ENCODE data around the gene CYREN. TPM values are rescaled to one million over a fixed set of nuclear protein-coding genes. Genes with fewer than 3 reads are reported as not detected.
"Not testable (repeated sequence)": the region's sequence is repeated elsewhere in the genome, so short reads cannot be mapped to it uniquely, and the experiment has no call there.

The CYREN gene
- total RNA-seq, 1 donor from 2014 or later, result 15.0 TPM

- DNase-seq (ENCODE audit: low spot score) (no peak), ATAC-seq (peak; percentile 25)
Measured at GRCh38 chr7:135179321-135179925, 8.9 kb upstream of the CYREN start.

- DNase-seq (ENCODE audit: low spot score) (no peak), ATAC-seq (no peak)
Measured at GRCh38 chr7:135178364-135178763, 7.9 kb upstream of the CYREN start.

GRCh38 chr7:135177028-135177696 is 6.7 kb upstream of the CYREN start:
- no peak for DNase-seq (ENCODE audit: low spot score)
- no peak for ATAC-seq

GRCh38 chr7:135175931-135176330 is 5.4 kb upstream of the CYREN start:
- no peak for DNase-seq (ENCODE audit: low spot score)
- no peak for ATAC-seq

- ATAC-seq, result no peak
- no peak for DNase-seq (ENCODE audit: low spot score)
Measured at GRCh38 chr7:135174941-135175340, 4.4 kb upstream of the CYREN start.

GRCh38 chr7:135173916-135174315 is 3.4 kb upstream of the CYREN start:
- DNase-seq (ENCODE audit: low spot score); ATAC-seq: not testable (repeated sequence)

GRCh38 chr7:135171581-135172291 is 1.2 kb upstream of the CYREN start:
- peak; percentile 79 for DNase-seq (ENCODE audit: low spot score)

GRCh38 chr7:135170998-135171481 is 533 bp upstream of the CYREN start:
- ATAC-seq; DNase-seq (ENCODE audit: low spot score): not testable (repeated sequence)

More at GRCh38 chr7:135171581-135172291, 1.2 kb upstream of the CYREN start:
- ATAC-seq, result peak; percentile 49

- DNase-seq (ENCODE audit: low spot score), result no peak
- ATAC-seq, result peak; percentile 2
Measured at GRCh38 chr7:135169964-135170273, 588 bp downstream of the CYREN start.

- DNase-seq (ENCODE audit: low spot score), result peak; percentile 71
- peak; percentile 25 for ATAC-seq
Measured at GRCh38 chr7:135169141-135169963, 1.2 kb downstream of the CYREN start.

GRCh38 chr7:135168489-135169140 is 1.9 kb downstream of the CYREN start:
- DNase-seq (ENCODE audit: low spot score), result no peak
- ATAC-seq, result no peak

- ATAC-seq, result no peak
- DNase-seq (ENCODE audit: low spot score), result no peak
Measured at GRCh38 chr7:135168001-135168400, 2.5 kb downstream of the CYREN start.

- DNase-seq (ENCODE audit: low spot score), result no peak
- ATAC-seq, result no peak
Measured at GRCh38 chr7:135167365-135167917, 3.1 kb downstream of the CYREN start.

- DNase-seq (ENCODE audit: low spot score), result no peak
- peak; percentile 1 for ATAC-seq
Measured at GRCh38 chr7:135166338-135166990, 4.0 kb downstream of the CYREN start.

- DNase-seq (ENCODE audit: low spot score) (no peak), ATAC-seq (no peak)
Measured at GRCh38 chr7:135165862-135166261, 4.6 kb downstream of the CYREN start.

- DNase-seq (ENCODE audit: low spot score), result no peak
Measured at GRCh38 chr7:135164357-135165061, 6.0 kb downstream of the CYREN start.

GRCh38 chr7:135162382-135163001 is 8.0 kb downstream of the CYREN start:
- ATAC-seq (no peak), DNase-seq (ENCODE audit: low spot score) (no peak)

More at GRCh38 chr7:135164357-135165061, 6.0 kb downstream of the CYREN start:
- no peak for ATAC-seq

GRCh38 chr7:135161669-135162068 is 8.8 kb downstream of the CYREN start:
- no peak for DNase-seq (ENCODE audit: low spot score)
- no peak for ATAC-seq
